CD14-positive monocyte (primary cell): ENCODE measurements around the gene PCID2. TPM values are rescaled to one million over a fixed set of nuclear protein-coding genes. Genes with fewer than 3 reads are reported as not detected.
A peak's percentile ranks its signal among the peaks of the same experiment; 100 is the strongest.

ENCODE experiments used
- DNase-seq, 3 donors: peaks; one replicate each; pipeline ENCODE4 v3.0.0-alpha.2; 2011 to 2022
- H2AFZ ChIP-seq: 2 replicates; pipeline ENCODE4 v1.6.0; 2012; ENCODE audit warnings: mild to moderate bottlenecking, low read depth, low read length, inconsistent platforms; ENCODE audit not compliant: insufficient read depth, poor library complexity, severe bottlenecking
- H3K27ac ChIP-seq, 2 donors: 1 replicate in 1 of 2; 2 replicates in 1 of 2; pipeline ENCODE4 v1.5.1; 2012 to 2013; ENCODE audit warnings: low read length in 2 of 2, control low read depth in 1 of 2, inconsistent platforms in 1 of 2, low read depth in 1 of 2, mild to moderate bottlenecking in 1 of 2
- H3K27me3 ChIP-seq, 2 donors: one replicate each; pipeline versions ENCODE4 v1.6.0 to v1.6.1; 2011 to 2013; ENCODE audit warnings: low read length in 2 of 2; ENCODE audit not compliant: control insufficient read depth in 2 of 2, insufficient read depth in 2 of 2
- H3K36me3 ChIP-seq, 2 donors: replicated peaks in 1 of 2; 1 replicate in 1 of 2; 2 replicates in 1 of 2; pipeline versions ENCODE4 v1.5.1 to v1.6.1; 2012 to 2013; ENCODE audit warnings: low read length in 2 of 2, control low read depth in 1 of 2, inconsistent platforms in 1 of 2, mild to moderate bottlenecking in 1 of 2; ENCODE audit not compliant: insufficient read depth in 2 of 2, control insufficient read depth in 1 of 2
- H3K4me1 ChIP-seq, 2 donors: 1 replicate in 1 of 2; 2 replicates in 1 of 2; pipeline versions ENCODE4 v1.5.1 to v1.6.1; 2012 to 2013; ENCODE audit warnings: low read length in 2 of 2, control low read depth in 1 of 2, inconsistent platforms in 1 of 2, mild to moderate bottlenecking in 1 of 2, moderate library complexity in 1 of 2; ENCODE audit not compliant: insufficient read depth in 2 of 2, control insufficient read depth in 1 of 2
- H3K4me2 ChIP-seq: replicated peaks from 2 replicates; pipeline ENCODE3; 2012; ENCODE audit warnings: low read length, moderate library complexity, mild to moderate bottlenecking; ENCODE audit not compliant: poor library complexity, severe bottlenecking; ENCODE audit errors: extremely low read depth
- H3K4me3 ChIP-seq, 3 experiments: fragments of 200-600 bp in 1 of 3; sonication (generic) in 1 of 3; replicated peaks in 1 of 3; 1 replicate in 2 of 3; 2 replicates in 1 of 3; pipeline ENCODE4 v1.5.1; 2011 to 2013; ENCODE audit warnings: low read length in 3 of 3, mild to moderate bottlenecking in 3 of 3, control low read depth in 2 of 3, low read depth in 2 of 3, inconsistent platforms in 1 of 3, moderate library complexity in 1 of 3
- H3K79me2 ChIP-seq: 2 replicates; pipeline ENCODE4 v1.6.0; 2012; ENCODE audit warnings: mild to moderate bottlenecking, control low read depth, inconsistent platforms, low read length, moderate library complexity; ENCODE audit not compliant: insufficient read depth
- H3K9ac ChIP-seq: 2 replicates; pipeline ENCODE4 v1.6.0; 2017; ENCODE audit warnings: low read length, mild to moderate bottlenecking; ENCODE audit not compliant: insufficient read depth, poor library complexity, severe bottlenecking
- H3K9me3 ChIP-seq, 2 donors: replicated peaks in 1 of 2; 1 replicate in 1 of 2; 2 replicates in 1 of 2; pipeline versions ENCODE4 v1.5.1 to v1.6.1; 2012 to 2013; ENCODE audit warnings: low read length in 2 of 2, control low read depth in 1 of 2; ENCODE audit not compliant: control insufficient read depth in 1 of 2, insufficient read depth in 1 of 2
- H4K20me1 ChIP-seq: 2 replicates; pipeline ENCODE4 v1.6.0; 2012; ENCODE audit warnings: mild to moderate bottlenecking, low read length, control low read depth, moderate library complexity; ENCODE audit not compliant: insufficient read depth
- H3K27ac Mint-ChIP-seq, 7 donors: one replicate each; pipeline ENCODE4 v1.8.0; 2020; ENCODE audit warnings: mild to moderate bottlenecking in 7 of 7, mixed read lengths in 7 of 7, moderate library complexity in 6 of 7, inconsistent platforms in 2 of 7
- H3K27me3 Mint-ChIP-seq, 3 donors: one replicate each; pipeline ENCODE4 v1.8.0; 2021 to 2022; ENCODE audit warnings: low read depth in 3 of 3, mild to moderate bottlenecking in 3 of 3, mixed read lengths in 3 of 3, moderate library complexity in 3 of 3, inconsistent platforms in 1 of 3
- H3K36me3 Mint-ChIP-seq, 2 donors: one replicate each; pipeline ENCODE4 v1.8.0; 2020; ENCODE audit warnings: mixed read lengths in 2 of 2, inconsistent platforms in 1 of 2, mild to moderate bottlenecking in 1 of 2
- H3K4me1 Mint-ChIP-seq: one replicate; pipeline ENCODE4 v1.8.0; 2020; ENCODE audit warnings: mild to moderate bottlenecking, mixed read lengths
- H3K4me3 Mint-ChIP-seq, 2 donors: one replicate each; pipeline ENCODE4 v1.8.0; 2020; ENCODE audit warnings: mild to moderate bottlenecking in 2 of 2, mixed read lengths in 2 of 2, moderate library complexity in 1 of 2
- H3K9me3 Mint-ChIP-seq, 7 donors: one replicate each; pipeline ENCODE4 v1.8.0; 2020 to 2022; ENCODE audit warnings: mixed read lengths in 7 of 7, mild to moderate bottlenecking in 6 of 7, moderate library complexity in 6 of 7, inconsistent platforms in 2 of 7
- WGBS: methylation state at CpG from one replicate; pipeline ENCODE4 v1.1.5; 2013; ENCODE audit warnings: missing lambda C conversion rate; ENCODE audit not compliant: insufficient coverage; 5-methylcytosine and 5-hydroxymethylcytosine counted together
- intact Hi-C, 2 donors: fragments of 100-400 bp; cut with micrococcal nuclease; formaldehyde crosslinking; loops; one replicate each; pipeline versions ENCODE4 v1.15.0 to v1.15.1; 2023
- polyA plus RNA-seq, 3 donors: library from polyadenylated mRNA; depleted of rRNA in 1 of 3; unstranded in 2 of 3; stranded (reverse) in 1 of 3; fragments of 300-500 nt in 2 of 3; fragments of >200 nt in 1 of 3; fragmentation: Illumina TruSeq in 2 of 3; gene quantifications; 1 replicate in 2 of 3; 2 replicates in 1 of 3; pipeline ENCODE4 v1.2.3, GENCODE V29; 2012 to 2021
- TF ChIP-seq, protein P1 (sequence below): fragments of 200-600 bp; IDR thresholded peaks from one replicate; pipeline ENCODE4 v1.8.0; 2022; ENCODE audit warnings: antibody characterized with exemption, mild to moderate bottlenecking

The PCID2 gene
- polyA plus RNA-seq, 3 donors, result 31.5 to 39.8 (median 34.2) TPM

DNA sequence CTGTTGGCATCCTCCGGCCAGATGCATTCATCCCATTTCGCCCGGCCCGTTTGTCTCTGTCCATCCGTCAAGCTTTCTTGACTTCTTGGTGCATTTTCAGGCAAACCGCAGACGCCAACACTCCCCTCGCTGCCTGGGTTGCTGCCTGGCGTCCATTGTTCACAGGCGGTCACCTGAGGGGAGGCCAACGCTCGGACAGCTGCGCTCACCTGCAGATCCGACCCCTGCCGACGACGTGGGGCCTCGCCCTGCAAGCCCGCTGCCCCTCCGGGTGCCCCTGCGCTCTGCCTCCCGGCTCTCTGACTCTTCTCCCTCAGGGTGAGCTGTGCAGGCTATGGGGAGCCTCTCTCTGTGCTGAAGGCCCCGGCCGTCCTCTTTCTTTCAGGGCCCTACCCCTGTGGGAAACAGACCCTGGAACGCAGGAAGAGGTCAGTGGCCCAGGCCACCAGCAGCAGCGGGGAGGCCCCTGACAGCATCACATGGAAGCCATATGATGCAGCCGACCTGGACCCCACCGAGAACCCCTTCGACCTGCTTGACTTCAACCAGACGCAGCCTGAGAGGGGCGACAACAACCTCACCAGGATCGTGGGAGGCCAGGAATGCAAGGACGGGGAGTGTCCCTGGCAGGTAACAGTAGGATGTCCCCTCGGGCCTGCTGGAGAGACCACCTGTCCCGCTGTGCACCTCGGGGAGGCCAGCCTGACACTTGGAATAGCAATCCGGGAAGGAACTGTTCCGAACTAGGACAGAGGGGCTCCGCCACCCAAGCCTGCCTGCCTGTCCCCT lies 64.8 kb downstream of the PCID2 start:
- Histone ChIP-seq H3K4me3 (no peak overlapping the region), H3K79me2 (no peaks in the 10 kb centered on the region), H2AFZ (no peak overlapping the region), H4K20me1 (no peaks in the 10 kb centered on the region), H3K36me3 (no peaks in the 10 kb centered on the region), H3K27ac (no peak overlapping the region), H3K4me2 (no peak overlapping the region), H3K4me1 (no peaks in the 10 kb centered on the region), H3K27me3 (no peaks in the 10 kb centered on the region), H3K9ac (no peak overlapping the region), H3K9me3 (no peaks in the 10 kb centered on the region)
- H3K9me3 Mint-ChIP-seq, result peaks cover 2 to 9% (median 5%) of the 10 kb centered on the region in 7 donors
- H3K27me3 Mint-ChIP-seq, result peaks cover 5 to 10% (median 9%) of the 10 kb centered on the region in 3 donors
- TF ChIP-seq, protein P1, sequence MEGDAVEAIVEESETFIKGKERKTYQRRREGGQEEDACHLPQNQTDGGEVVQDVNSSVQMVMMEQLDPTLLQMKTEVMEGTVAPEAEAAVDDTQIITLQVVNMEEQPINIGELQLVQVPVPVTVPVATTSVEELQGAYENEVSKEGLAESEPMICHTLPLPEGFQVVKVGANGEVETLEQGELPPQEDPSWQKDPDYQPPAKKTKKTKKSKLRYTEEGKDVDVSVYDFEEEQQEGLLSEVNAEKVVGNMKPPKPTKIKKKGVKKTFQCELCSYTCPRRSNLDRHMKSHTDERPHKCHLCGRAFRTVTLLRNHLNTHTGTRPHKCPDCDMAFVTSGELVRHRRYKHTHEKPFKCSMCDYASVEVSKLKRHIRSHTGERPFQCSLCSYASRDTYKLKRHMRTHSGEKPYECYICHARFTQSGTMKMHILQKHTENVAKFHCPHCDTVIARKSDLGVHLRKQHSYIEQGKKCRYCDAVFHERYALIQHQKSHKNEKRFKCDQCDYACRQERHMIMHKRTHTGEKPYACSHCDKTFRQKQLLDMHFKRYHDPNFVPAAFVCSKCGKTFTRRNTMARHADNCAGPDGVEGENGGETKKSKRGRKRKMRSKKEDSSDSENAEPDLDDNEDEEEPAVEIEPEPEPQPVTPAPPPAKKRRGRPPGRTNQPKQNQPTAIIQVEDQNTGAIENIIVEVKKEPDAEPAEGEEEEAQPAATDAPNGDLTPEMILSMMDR, result no peak
- no peaks in the 10 kb centered on the region for H3K36me3 Mint-ChIP-seq
- intact Hi-C loops, result no loop called here
- H3K4me3 Mint-ChIP-seq, result no peak overlapping the region
- 95% methylated on average over 39 of the region's 39 CpGs for WGBS
- H3K27ac Mint-ChIP-seq, result peak overlapping the region in 1 of 7 donors; percentile 42
- peaks cover 2% of the 10 kb centered on the region for H3K4me1 Mint-ChIP-seq
- no peak for DNase-seq

DNA sequence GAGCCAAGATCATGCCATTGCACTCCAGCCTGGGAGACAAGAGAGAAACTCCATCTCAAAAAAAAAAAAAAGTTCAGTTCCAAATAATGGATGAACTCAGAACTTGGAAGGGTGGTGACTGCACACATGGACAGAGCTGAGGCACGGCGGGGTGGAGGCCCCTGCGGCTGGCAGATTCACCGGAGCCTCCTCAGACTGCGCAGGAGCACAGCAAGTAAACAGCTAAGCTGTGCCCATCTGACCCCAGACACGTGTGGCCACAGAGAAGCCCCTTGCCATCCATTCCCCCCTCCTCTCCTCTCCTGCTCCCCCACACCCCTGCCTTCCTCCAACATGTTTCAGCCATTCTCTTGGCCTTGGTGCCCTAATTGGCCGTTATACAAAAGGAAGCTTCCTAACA lies 65.6 kb downstream of the PCID2 start:
- H3K4me1 Mint-ChIP-seq, result peaks cover 2% of the 10 kb centered on the region
- Histone ChIP-seq H4K20me1 (no peaks in the 10 kb centered on the region), H3K9me3 (no peaks in the 10 kb centered on the region), H3K4me2 (no peak overlapping the region), H3K36me3 (no peaks in the 10 kb centered on the region), H3K27me3 (no peaks in the 10 kb centered on the region), H3K9ac (no peak overlapping the region), H2AFZ (no peak overlapping the region), H3K4me3 (no peak overlapping the region), H3K79me2 (no peaks in the 10 kb centered on the region), H3K27ac (no peak overlapping the region), H3K4me1 (no peaks in the 10 kb centered on the region)
- H3K27ac Mint-ChIP-seq, result no peak overlapping the region
- H3K27me3 Mint-ChIP-seq, result peaks cover 5 to 8% (median 7%) of the 10 kb centered on the region in 3 donors
- TF ChIP-seq, protein P1, result no peak
- H3K4me3 Mint-ChIP-seq, result no peak overlapping the region
- intact Hi-C loops, result no loop called here
- H3K36me3 Mint-ChIP-seq, result no peaks in the 10 kb centered on the region
- 95% methylated on average over 7 of the region's 7 CpGs for WGBS
- DNase-seq, result no peak
- H3K9me3 Mint-ChIP-seq, result peaks cover 2 to 8% (median 5%) of the 10 kb centered on the region in 7 donors
